Measurements from ENCODE around the gene KLHL29. TPM values are rescaled to one million over a fixed set of nuclear protein-coding genes. Genes with fewer than 3 reads are reported as not detected.

The KLHL29 gene
- total and polyA plus RNA-seq, 2 of the 13 experiments (the other 11 are each of a cell fraction or from before 2014, with no cell fraction given), result 0.01 TPM; not detected in 1

DNA sequence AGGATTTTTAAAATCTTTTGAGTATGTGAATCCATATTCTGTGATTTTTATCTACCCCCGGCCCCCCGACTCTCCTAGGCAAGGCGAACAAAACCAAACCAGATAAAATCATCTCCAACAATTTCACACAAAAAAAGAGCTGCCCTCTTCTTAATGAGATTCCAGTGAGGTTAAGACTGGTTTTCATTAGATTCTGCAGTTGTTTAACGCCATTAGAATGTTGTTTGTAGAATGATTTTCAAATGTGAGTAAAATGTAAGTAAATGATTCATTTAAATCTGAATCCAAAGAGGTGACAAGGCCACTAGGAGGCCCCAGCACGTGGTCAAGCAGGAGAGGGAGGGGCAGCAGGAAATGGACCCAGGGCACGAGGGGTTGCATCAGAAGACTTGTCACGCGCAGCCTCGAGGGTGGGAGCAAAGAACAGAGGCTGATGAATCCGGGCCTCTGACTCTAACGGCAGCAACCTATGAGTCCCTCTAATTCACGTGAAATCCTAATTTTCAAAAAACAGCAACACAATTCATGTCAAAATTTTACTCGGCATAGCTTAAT, 24.3 kb upstream of the KLHL29 start (continued):
- TF ChIP-seq, protein P1, sequence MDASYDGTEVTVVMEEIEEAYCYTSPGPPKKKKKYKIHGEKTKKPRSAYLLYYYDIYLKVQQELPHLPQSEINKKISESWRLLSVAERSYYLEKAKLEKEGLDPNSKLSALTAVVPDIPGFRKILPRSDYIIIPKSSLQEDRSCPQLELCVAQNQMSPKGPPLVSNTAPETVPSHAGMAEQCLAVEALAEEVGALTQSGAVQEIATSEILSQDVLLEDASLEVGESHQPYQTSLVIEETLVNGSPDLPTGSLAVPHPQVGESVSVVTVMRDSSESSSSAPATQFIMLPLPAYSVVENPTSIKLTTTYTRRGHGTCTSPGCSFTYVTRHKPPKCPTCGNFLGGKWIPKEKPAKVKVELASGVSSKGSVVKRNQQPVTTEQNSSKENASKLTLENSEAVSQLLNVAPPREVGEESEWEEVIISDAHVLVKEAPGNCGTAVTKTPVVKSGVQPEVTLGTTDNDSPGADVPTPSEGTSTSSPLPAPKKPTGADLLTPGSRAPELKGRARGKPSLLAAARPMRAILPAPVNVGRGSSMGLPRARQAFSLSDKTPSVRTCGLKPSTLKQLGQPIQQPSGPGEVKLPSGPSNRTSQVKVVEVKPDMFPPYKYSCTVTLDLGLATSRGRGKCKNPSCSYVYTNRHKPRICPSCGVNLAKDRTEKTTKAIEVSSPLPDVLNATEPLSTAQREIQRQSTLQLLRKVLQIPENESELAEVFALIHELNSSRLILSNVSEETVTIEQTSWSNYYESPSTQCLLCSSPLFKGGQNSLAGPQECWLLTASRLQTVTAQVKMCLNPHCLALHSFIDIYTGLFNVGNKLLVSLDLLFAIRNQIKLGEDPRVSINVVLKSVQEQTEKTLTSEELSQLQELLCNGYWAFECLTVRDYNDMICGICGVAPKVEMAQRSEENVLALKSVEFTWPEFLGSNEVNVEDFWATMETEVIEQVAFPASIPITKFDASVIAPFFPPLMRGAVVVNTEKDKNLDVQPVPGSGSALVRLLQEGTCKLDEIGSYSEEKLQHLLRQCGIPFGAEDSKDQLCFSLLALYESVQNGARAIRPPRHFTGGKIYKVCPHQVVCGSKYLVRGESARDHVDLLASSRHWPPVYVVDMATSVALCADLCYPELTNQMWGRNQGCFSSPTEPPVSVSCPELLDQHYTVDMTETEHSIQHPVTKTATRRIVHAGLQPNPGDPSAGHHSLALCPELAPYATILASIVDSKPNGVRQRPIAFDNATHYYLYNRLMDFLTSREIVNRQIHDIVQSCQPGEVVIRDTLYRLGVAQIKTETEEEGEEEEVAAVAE (CRISPR knock-in tag; IDR thresholded peaks at IDR 0.05; ENCODE audit: borderline replicate concordance), result 0 out of 2 replicates have a peak, but pooled peaks have one; percentile 45
- TF ChIP-seq NR3C1 (CRISPR knock-in tag; IDR thresholded peaks at IDR 0.05), result no peak
- TF ChIP-seq, protein P2, sequence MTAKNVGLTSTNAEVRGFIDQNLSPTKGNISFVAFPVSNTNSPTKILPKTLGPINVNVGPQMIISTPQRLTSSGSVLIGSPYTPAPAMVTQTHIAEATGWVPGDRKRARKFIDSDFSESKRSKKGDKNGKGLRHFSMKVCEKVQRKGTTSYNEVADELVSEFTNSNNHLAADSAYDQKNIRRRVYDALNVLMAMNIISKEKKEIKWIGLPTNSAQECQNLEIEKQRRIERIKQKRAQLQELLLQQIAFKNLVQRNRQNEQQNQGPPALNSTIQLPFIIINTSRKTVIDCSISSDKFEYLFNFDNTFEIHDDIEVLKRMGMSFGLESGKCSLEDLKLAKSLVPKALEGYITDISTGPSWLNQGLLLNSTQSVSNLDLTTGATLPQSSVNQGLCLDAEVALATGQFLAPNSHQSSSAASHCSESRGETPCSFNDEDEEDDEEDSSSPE (CRISPR knock-in tag; IDR thresholded peaks at IDR 0.05), result peak; percentile 74
- TF ChIP-seq DR1 (CRISPR knock-in tag; IDR thresholded peaks at IDR 0.05), result no peak
- peak; percentile 6; the same call in 1 of the 2 replicates for TF ChIP-seq NCOR1 (IDR thresholded peaks at IDR 0.05; ENCODE audit: borderline replicate concordance, low read length)
- TF ChIP-seq, protein P3, sequence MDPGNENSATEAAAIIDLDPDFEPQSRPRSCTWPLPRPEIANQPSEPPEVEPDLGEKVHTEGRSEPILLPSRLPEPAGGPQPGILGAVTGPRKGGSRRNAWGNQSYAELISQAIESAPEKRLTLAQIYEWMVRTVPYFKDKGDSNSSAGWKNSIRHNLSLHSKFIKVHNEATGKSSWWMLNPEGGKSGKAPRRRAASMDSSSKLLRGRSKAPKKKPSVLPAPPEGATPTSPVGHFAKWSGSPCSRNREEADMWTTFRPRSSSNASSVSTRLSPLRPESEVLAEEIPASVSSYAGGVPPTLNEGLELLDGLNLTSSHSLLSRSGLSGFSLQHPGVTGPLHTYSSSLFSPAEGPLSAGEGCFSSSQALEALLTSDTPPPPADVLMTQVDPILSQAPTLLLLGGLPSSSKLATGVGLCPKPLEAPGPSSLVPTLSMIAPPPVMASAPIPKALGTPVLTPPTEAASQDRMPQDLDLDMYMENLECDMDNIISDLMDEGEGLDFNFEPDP (CRISPR knock-in tag; conservative IDR thresholded peaks at IDR 0.05), result no peak
- TF ChIP-seq, protein P4, sequence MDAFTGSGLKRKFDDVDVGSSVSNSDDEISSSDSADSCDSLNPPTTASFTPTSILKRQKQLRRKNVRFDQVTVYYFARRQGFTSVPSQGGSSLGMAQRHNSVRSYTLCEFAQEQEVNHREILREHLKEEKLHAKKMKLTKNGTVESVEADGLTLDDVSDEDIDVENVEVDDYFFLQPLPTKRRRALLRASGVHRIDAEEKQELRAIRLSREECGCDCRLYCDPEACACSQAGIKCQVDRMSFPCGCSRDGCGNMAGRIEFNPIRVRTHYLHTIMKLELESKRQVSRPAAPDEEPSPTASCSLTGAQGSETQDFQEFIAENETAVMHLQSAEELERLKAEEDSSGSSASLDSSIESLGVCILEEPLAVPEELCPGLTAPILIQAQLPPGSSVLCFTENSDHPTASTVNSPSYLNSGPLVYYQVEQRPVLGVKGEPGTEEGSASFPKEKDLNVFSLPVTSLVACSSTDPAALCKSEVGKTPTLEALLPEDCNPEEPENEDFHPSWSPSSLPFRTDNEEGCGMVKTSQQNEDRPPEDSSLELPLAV (CRISPR knock-in tag; conservative IDR thresholded peaks at IDR 0.05; ENCODE audit: low read depth), result no peak
- no peak for TF ChIP-seq SKI (IDR thresholded peaks at IDR 0.05; ENCODE audit: partially characterized antibody)
- TF ChIP-seq ZNF10 (CRISPR knock-in tag; IDR thresholded peaks at IDR 0.05; ENCODE audit: borderline replicate concordance, low read depth), result no peak
- TF ChIP-seq, protein P5, sequence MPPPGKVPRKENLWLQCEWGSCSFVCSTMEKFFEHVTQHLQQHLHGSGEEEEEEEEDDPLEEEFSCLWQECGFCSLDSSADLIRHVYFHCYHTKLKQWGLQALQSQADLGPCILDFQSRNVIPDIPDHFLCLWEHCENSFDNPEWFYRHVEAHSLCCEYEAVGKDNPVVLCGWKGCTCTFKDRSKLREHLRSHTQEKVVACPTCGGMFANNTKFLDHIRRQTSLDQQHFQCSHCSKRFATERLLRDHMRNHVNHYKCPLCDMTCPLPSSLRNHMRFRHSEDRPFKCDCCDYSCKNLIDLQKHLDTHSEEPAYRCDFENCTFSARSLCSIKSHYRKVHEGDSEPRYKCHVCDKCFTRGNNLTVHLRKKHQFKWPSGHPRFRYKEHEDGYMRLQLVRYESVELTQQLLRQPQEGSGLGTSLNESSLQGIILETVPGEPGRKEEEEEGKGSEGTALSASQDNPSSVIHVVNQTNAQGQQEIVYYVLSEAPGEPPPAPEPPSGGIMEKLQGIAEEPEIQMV (CRISPR knock-in tag; IDR thresholded peaks at IDR 0.05; ENCODE audit: low read depth), result no peak
- no peak for TF ChIP-seq ZNF781 (CRISPR knock-in tag; IDR thresholded peaks at IDR 0.05; ENCODE audit: borderline replicate concordance, not compliant biosample characterization)
- TF ChIP-seq, protein P6, sequence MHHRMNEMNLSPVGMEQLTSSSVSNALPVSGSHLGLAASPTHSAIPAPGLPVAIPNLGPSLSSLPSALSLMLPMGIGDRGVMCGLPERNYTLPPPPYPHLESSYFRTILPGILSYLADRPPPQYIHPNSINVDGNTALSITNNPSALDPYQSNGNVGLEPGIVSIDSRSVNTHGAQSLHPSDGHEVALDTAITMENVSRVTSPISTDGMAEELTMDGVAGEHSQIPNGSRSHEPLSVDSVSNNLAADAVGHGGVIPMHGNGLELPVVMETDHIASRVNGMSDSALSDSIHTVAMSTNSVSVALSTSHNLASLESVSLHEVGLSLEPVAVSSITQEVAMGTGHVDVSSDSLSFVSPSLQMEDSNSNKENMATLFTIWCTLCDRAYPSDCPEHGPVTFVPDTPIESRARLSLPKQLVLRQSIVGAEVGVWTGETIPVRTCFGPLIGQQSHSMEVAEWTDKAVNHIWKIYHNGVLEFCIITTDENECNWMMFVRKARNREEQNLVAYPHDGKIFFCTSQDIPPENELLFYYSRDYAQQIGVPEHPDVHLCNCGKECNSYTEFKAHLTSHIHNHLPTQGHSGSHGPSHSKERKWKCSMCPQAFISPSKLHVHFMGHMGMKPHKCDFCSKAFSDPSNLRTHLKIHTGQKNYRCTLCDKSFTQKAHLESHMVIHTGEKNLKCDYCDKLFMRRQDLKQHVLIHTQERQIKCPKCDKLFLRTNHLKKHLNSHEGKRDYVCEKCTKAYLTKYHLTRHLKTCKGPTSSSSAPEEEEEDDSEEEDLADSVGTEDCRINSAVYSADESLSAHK (CRISPR knock-in tag; IDR thresholded peaks at IDR 0.05; ENCODE audit: borderline replicate concordance), result no peak
- no peak for TF ChIP-seq SIX1 (CRISPR knock-in tag; IDR thresholded peaks at IDR 0.05; ENCODE audit: borderline replicate concordance)
- TF ChIP-seq, protein P7, sequence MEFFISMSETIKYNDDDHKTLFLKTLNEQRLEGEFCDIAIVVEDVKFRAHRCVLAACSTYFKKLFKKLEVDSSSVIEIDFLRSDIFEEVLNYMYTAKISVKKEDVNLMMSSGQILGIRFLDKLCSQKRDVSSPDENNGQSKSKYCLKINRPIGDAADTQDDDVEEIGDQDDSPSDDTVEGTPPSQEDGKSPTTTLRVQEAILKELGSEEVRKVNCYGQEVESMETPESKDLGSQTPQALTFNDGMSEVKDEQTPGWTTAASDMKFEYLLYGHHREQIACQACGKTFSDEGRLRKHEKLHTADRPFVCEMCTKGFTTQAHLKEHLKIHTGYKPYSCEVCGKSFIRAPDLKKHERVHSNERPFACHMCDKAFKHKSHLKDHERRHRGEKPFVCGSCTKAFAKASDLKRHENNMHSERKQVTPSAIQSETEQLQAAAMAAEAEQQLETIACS (CRISPR knock-in tag; IDR thresholded peaks at IDR 0.05), result no peak

Measured in HepG2 (cell line).